AG20443 (cell line): Measurements from ENCODE around the gene S100A9.
A peak's percentile ranks its signal among the peaks of the same experiment; 100 is the strongest.
"Not testable (repeated sequence)": the region's sequence is repeated elsewhere in the genome, so short reads cannot be mapped to it uniquely, and the experiment has no call there.

Experiments
- DNase-seq: peaks from one replicate; pipeline ENCODE4 v3.0.0; 2012; ENCODE audit warnings: low spot score, mixed read lengths

Gene S100A9

GRCh38 chr1:153357853-153358690, at the start of gene S100A9:
Gene S100A9, plus strand, starts transcription at chr1:153357854. Its CDS starts 430 bp downstream, at chr1:153358284.
- no peak for DNase-seq

GRCh38 chr1:153308540-153308939, 49.1 kb upstream of the S100A9 start:
- DNase-seq, result no peak

- DNase-seq, result no peak
Observed at GRCh38 chr1:153309441-153309840, 48.2 kb upstream of the S100A9 start.

- no peak for DNase-seq
Observed at GRCh38 chr1:153310526-153310925, 47.1 kb upstream of the S100A9 start.

GRCh38 chr1:153312570-153313186, 45.0 kb upstream of the S100A9 start, which contains the start of gene PGLYRP3:
Gene PGLYRP3, minus strand, starts transcription at chr1:153312952. Its CDS starts 2,287 bp downstream, at chr1:153310665.
- DNase-seq, result no peak

- DNase-seq, result no peak
Observed at GRCh38 chr1:153313288-153313687, 44.4 kb upstream of the S100A9 start.

- not testable (repeated sequence) for DNase-seq
Observed at GRCh38 chr1:153314388-153314787, 43.3 kb upstream of the S100A9 start.

GRCh38 chr1:153316013-153316412, 41.6 kb upstream of the S100A9 start:
- not testable (repeated sequence) for DNase-seq

- not testable (repeated sequence) for DNase-seq
Observed at GRCh38 chr1:153318145-153318544, 39.5 kb upstream of the S100A9 start.

GRCh38 chr1:153322568-153322967, 35.1 kb upstream of the S100A9 start:
- no peak for DNase-seq

- no peak for DNase-seq
Observed at GRCh38 chr1:153324912-153325311, 32.7 kb upstream of the S100A9 start.

- DNase-seq, result no peak
Observed at GRCh38 chr1:153333902-153334301, 23.8 kb upstream of the S100A9 start.

- DNase-seq, result no peak
Observed at GRCh38 chr1:153336650-153337049, 21.0 kb upstream of the S100A9 start.

- no peak for DNase-seq
Observed at GRCh38 chr1:153337980-153338853, 19.4 kb upstream of the S100A9 start.

GRCh38 chr1:153339802-153340201, 17.9 kb upstream of the S100A9 start:
- DNase-seq, result peak; percentile 3

- peak; percentile 4 for DNase-seq
Observed at GRCh38 chr1:153340356-153340755, 17.3 kb upstream of the S100A9 start.

- peak; percentile 2 for DNase-seq
Observed at GRCh38 chr1:153341431-153341934, 16.2 kb upstream of the S100A9 start.

- DNase-seq, result no peak
Observed at GRCh38 chr1:153342178-153342577, 15.5 kb upstream of the S100A9 start.

- peak; percentile 4 for DNase-seq
Observed at GRCh38 chr1:153343040-153343681, 14.5 kb upstream of the S100A9 start.

- DNase-seq, result peak; percentile 6
Observed at GRCh38 chr1:153343811-153344717, 13.6 kb upstream of the S100A9 start.

GRCh38 chr1:153344718-153345025, 13.0 kb upstream of the S100A9 start:
- DNase-seq, result no peak
